Measurements from ENCODE around the gene DLK1.

DNA sequence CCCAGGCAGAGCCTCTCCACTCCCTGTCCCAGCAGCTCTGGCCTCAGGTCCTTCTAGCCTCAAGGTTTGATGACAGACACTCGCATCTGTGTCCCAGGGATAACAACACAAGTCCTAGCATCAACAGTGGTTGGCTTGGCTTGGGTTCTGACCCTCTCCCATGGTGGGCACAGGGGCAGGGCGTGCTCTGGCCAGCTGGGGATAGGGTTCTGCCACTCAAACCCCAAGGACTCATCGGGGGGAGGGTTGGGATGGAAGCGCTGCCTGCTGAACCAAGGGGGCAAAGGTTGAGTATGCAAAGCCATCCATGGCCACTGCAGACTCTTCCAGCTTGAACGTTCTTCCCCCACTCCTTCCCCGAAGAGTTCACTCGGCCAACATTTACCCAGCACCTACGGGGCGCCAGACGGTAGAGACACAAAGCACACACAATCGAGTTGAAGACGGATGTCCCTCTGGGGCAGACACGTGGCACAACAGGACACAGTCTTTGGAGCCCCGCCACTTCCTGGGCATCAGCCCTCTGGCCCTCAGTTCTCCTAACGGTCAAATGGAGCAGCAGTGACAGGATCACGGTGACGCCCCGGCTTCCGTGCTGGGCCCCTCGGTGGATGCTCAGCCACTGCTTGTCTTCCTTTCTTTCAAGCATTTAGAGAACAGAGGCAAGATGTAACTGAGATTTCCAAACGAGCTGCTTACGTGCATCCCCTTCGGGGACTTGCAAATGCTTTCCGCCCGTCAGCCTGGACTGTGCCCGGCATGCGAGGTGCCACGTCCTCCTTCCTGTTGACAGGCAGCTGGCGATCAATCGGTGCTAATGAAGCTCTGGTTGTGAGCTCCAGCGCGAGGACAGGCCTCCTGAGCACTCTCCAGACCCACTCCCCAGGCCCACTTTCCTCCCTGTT is 42.6 kb downstream of the DLK1 start:
- TF ChIP-seq, protein P1, sequence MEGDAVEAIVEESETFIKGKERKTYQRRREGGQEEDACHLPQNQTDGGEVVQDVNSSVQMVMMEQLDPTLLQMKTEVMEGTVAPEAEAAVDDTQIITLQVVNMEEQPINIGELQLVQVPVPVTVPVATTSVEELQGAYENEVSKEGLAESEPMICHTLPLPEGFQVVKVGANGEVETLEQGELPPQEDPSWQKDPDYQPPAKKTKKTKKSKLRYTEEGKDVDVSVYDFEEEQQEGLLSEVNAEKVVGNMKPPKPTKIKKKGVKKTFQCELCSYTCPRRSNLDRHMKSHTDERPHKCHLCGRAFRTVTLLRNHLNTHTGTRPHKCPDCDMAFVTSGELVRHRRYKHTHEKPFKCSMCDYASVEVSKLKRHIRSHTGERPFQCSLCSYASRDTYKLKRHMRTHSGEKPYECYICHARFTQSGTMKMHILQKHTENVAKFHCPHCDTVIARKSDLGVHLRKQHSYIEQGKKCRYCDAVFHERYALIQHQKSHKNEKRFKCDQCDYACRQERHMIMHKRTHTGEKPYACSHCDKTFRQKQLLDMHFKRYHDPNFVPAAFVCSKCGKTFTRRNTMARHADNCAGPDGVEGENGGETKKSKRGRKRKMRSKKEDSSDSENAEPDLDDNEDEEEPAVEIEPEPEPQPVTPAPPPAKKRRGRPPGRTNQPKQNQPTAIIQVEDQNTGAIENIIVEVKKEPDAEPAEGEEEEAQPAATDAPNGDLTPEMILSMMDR (IDR thresholded peaks at IDR 0.05), result no peak
- TF ChIP-seq POLR2A (IDR thresholded peaks at IDR 0.05), result no peak

Measured in lower leg skin (tissue), 3 donors.